HG02763 (cell line): ENCODE data around the gene LAMA5.

ENCODE experiments used
- ATAC-seq: cut with Tn5 transposase; IDR thresholded peaks from one replicate; pipeline ENCODE4 v1.9.1; 2021; ENCODE audit warnings: mild to moderate bottlenecking, moderate library complexity; ENCODE audit not compliant: unreplicated experiment

Gene LAMA5

GRCh38 chr20:62306414-62307187 lies 60.5 kb downstream of the LAMA5 start:
- no peak for ATAC-seq

- no peak for ATAC-seq
These were observed 61.2 kb downstream of the LAMA5 start for GRCh38 chr20:62305765-62306413.

- no peak for ATAC-seq
These were observed 61.9 kb downstream of the LAMA5 start for GRCh38 chr20:62305149-62305764.

GRCh38 chr20:62304331-62305148 lies 62.6 kb downstream of the LAMA5 start:
- ATAC-seq: no peak

- peak; percentile 7 for ATAC-seq
These were observed 63.5 kb downstream of the LAMA5 start for GRCh38 chr20:62303340-62304226.

- no peak for ATAC-seq
These were observed 64.1 kb downstream of the LAMA5 start for GRCh38 chr20:62303062-62303339.

GRCh38 chr20:62302341-62303061 lies 64.6 kb downstream of the LAMA5 start, which contains the start of gene ADRM1:
Gene ADRM1, plus strand, starts transcription at chr20:62302997. Its CDS starts 572 bp downstream, at chr20:62303569.
- ATAC-seq: peak; percentile 83

- peak; percentile 17 for ATAC-seq
These were observed 65.3 kb downstream of the LAMA5 start for GRCh38 chr20:62301773-62302340.

- no peak for ATAC-seq
These were observed 65.9 kb downstream of the LAMA5 start for GRCh38 chr20:62301111-62301668.

GRCh38 chr20:62300319-62300718 lies 66.8 kb downstream of the LAMA5 start:
- no peak for ATAC-seq

- no peak for ATAC-seq
These were observed 67.4 kb downstream of the LAMA5 start for GRCh38 chr20:62299666-62300236.

- ATAC-seq: no peak
These were observed 68.4 kb downstream of the LAMA5 start for GRCh38 chr20:62298577-62299249.

GRCh38 chr20:62297449-62298227 lies 69.5 kb downstream of the LAMA5 start:
- ATAC-seq: no peak

- no peak for ATAC-seq
These were observed 70.2 kb downstream of the LAMA5 start for GRCh38 chr20:62296724-62297448.

- no peak for ATAC-seq
These were observed 72.6 kb downstream of the LAMA5 start for GRCh38 chr20:62294516-62294915.

- no peak for ATAC-seq
These were observed 73.2 kb downstream of the LAMA5 start for GRCh38 chr20:62293946-62294345.
